ENCODE measurements around the gene KDM5B.

DNA sequence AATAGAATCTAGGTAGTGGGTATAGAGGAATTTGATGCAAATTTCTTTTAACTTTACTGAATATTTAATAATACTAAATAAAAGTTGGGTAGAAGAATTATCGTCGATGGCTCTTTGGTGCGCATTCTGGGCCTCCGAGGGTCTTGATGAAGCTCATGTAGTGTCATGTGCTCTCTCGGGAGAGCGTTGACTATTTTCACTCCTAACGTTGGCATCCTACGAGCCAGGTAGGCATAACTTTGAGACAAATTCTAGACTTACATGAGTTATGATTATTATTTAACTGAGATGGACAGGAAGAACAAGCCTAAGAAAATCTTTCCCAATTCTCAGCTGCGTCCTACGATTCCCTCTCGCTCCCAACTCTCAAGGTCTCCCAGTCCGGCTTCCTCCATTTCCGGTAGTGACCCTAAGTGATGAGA lies 2.0 kb upstream of the KDM5B start:
- TF ChIP-seq, protein P1, sequence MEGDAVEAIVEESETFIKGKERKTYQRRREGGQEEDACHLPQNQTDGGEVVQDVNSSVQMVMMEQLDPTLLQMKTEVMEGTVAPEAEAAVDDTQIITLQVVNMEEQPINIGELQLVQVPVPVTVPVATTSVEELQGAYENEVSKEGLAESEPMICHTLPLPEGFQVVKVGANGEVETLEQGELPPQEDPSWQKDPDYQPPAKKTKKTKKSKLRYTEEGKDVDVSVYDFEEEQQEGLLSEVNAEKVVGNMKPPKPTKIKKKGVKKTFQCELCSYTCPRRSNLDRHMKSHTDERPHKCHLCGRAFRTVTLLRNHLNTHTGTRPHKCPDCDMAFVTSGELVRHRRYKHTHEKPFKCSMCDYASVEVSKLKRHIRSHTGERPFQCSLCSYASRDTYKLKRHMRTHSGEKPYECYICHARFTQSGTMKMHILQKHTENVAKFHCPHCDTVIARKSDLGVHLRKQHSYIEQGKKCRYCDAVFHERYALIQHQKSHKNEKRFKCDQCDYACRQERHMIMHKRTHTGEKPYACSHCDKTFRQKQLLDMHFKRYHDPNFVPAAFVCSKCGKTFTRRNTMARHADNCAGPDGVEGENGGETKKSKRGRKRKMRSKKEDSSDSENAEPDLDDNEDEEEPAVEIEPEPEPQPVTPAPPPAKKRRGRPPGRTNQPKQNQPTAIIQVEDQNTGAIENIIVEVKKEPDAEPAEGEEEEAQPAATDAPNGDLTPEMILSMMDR (IDR thresholded peaks at IDR 0.05), result no peak
- TF ChIP-seq POLR2A (IDR thresholded peaks at IDR 0.05), result no peak
